Fibroblast of mammary gland (primary cell): ENCODE results near the gene CPA3.
A peak's percentile ranks its signal among the peaks of the same experiment; 100 is the strongest.

Experiments used
- DNase-seq: peaks from one replicate; pipeline ENCODE4 v3.0.0-alpha.2; 2010; ENCODE audit warnings: low read depth
- H3K4me3 ChIP-seq: 2 replicates; pipeline ENCODE4 v1.5.1; 2011; ENCODE audit warnings: low read depth, mild to moderate bottlenecking, low read length, moderate library complexity; ENCODE audit not compliant: control insufficient read depth
- CTCF ChIP-seq: conservative IDR thresholded peaks from 2 replicates; pipeline ENCODE4 v1.5.1; 2011; ENCODE audit warnings: low read depth, low read length, inconsistent platforms; ENCODE audit not compliant: control insufficient read depth, insufficient read depth

The CPA3 gene

GRCh38 chr3:148825476-148825875 is 39.6 kb upstream of the CPA3 start:
- TF ChIP-seq CTCF, result no peak
- H3K4me3 ChIP-seq, result no peak overlapping the region
- DNase-seq, result no peak

- DNase-seq, result no peak
- no peak within 1 kb of the TSS for H3K4me3 ChIP-seq
- TF ChIP-seq CTCF, result no peak
These were observed 37.5 kb upstream of the CPA3 start, which contains the start of gene CPB1 for GRCh38 chr3:148827585-148827984. Gene CPB1 (plus strand): TSS chr3:148827811. CDS start chr3:148827824, 13 bp downstream.

- TF ChIP-seq CTCF, result no peak
- H3K4me3 ChIP-seq, result no peak overlapping the region
- peak; percentile 16 for DNase-seq
These were observed 36.9 kb upstream of the CPA3 start for GRCh38 chr3:148828136-148828690.

GRCh38 chr3:148829926-148830325 is 35.2 kb upstream of the CPA3 start:
- no peak for DNase-seq

GRCh38 chr3:148833223-148833622 is 31.9 kb upstream of the CPA3 start:
- DNase-seq, result no peak
- TF ChIP-seq CTCF, result no peak
- H3K4me3 ChIP-seq, result no peak overlapping the region

More at GRCh38 chr3:148829926-148830325, 35.2 kb upstream of the CPA3 start:
- H3K4me3 ChIP-seq, result no peak overlapping the region
- no peak for TF ChIP-seq CTCF

GRCh38 chr3:148839805-148840204 is 25.3 kb upstream of the CPA3 start:
- TF ChIP-seq CTCF, result no peak
- no peak for DNase-seq
- no peak overlapping the region for H3K4me3 ChIP-seq

- no peak for TF ChIP-seq CTCF
- DNase-seq, result no peak
- H3K4me3 ChIP-seq, result no peak overlapping the region
These were observed 24.6 kb upstream of the CPA3 start for GRCh38 chr3:148840451-148840850.
